ENCODE measurements around the gene ZNF420.

The ZNF420 gene

GRCh38 chr19:37160153-37160552, 81.9 kb downstream of the ZNF420 start:
- no peak for DNase-seq

GRCh38 chr19:37165635-37166034, 87.4 kb downstream of the ZNF420 start:
- DNase-seq, result no peak

- DNase-seq, result peak; percentile 95
These were observed 94.4 kb downstream of the ZNF420 start, which contains the start of gene ZNF585A for GRCh38 chr19:37172368-37173366. TSS of gene ZNF585A (minus strand) at chr19:37172695. CDS start at chr19:37169910, 2,785 bp downstream.
